HK-2 (cell line): ENCODE data around the gene PRDX3.
"Not testable (repeated sequence)": the region's sequence is repeated elsewhere in the genome, so short reads cannot be mapped to it uniquely, and the experiment has no call there.

ENCODE experiments used
- DNase-seq: peaks from one replicate; pipeline ENCODE4 v3.0.0-alpha.2; 2018; ENCODE audit not compliant: unreplicated experiment

The PRDX3 gene

DNA sequence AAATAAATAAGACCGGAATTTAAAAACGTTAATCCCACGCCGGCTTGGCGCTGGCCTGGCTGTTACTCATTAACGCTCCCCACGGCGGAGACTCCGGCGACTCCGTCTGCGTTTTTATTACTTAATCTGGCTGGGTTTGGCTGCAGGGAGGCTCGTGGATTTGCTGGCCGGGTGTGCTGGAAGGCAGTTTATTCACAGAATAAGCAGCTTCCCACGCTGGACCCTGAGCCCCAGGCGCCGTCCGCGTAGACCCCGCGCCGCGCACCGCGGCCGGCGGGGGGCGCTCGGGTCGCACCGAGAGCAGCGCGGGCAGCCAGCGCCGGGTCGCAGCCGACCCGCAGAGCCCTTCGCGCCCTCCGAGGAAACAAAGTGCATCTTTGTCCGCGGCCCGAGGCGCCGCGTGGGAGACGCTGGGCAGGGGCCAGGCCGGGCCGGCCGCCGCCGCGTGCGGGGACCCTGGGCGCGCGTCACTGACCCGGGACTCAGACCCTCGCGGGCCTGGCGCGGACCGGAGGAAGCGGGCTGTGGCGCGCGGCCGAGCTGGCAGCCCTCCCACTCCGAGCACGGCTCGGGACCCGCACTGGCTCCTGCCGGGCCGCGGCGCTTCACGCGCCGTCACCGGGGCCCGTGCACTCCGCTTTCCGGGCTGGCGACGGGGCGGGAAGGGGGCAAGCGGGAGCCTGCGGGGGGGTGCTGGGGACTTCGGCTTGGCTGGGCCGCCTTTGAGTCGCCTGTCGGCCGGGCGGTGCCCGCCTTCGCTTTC is 28.2 kb upstream of the PRDX3 start:
- peak; percentile 73 for DNase-seq

DNA sequence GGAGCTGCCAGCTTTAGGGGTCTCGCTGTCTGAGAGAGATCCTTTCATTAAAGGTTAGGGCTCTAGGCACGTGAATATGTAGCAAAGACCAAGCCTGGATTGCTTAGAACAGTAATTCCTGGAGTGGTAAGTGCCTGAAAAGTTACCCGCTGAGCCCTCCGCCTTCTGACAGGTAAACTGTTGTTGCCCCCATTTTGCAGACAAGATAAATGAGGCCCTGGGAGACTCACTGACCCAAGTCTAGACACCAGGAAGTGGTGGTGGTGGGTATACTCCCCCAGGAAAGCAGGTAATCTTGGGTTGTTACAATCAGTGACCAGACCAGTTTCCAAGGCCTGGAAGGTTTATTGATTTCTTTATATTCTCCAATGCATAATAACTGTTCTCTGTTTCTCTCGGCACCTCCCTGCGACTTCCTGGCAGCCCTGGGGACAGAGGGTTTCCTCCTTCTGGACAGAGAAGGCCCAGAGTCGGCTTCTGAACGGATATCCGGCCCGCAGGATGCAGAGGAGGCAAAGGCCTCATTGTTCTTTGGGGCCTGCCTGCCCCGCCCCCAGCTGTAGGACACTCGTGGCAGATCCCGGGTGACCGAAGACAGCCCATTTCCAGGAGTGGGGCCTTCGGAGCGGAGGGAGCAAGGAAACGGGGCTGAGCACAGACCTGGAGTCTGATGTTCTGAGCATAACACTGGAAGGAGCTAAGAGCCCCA is 27.4 kb upstream of the PRDX3 start:
- DNase-seq: peak; percentile 61

DNA sequence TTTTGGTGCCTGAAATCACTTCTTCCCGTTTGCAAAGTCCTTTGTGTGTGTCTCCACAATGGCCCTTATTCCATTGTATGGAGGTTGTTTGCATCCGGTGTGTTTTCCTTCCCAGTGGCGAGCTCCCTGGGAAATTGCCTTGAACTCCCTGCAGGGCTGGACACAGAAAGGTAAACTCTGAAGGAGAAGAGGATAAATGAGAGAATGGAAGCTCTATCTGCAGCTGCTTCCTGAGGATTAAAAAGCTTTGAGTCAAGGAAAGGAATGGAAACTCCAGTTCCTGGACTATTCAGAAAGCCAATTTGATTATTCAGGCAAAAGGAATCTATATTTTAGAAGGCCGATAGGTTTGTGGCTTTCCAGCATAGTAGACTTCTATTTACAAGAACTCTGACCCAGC is 24.4 kb upstream of the PRDX3 start:
- DNase-seq: no peak

DNA sequence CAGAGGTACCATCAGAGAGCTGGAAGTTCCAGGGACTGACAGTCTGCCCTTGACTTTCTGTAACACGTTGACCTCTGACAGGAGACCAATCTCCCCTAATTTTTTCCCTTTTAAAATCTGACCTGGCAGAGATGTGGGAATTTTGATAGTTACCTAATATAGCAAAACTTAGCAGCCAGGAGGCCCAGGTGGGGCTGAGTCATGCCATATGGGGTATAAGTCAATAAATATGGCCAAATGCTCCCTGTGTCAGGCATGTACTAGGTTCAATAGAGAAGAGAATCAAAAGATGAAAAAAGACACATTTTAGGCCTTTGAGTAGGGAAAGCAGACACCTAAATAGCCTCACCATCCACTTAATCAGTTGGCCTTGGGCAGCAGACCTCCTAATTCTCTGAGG is 22.6 kb upstream of the PRDX3 start:
- no peak for DNase-seq

DNA sequence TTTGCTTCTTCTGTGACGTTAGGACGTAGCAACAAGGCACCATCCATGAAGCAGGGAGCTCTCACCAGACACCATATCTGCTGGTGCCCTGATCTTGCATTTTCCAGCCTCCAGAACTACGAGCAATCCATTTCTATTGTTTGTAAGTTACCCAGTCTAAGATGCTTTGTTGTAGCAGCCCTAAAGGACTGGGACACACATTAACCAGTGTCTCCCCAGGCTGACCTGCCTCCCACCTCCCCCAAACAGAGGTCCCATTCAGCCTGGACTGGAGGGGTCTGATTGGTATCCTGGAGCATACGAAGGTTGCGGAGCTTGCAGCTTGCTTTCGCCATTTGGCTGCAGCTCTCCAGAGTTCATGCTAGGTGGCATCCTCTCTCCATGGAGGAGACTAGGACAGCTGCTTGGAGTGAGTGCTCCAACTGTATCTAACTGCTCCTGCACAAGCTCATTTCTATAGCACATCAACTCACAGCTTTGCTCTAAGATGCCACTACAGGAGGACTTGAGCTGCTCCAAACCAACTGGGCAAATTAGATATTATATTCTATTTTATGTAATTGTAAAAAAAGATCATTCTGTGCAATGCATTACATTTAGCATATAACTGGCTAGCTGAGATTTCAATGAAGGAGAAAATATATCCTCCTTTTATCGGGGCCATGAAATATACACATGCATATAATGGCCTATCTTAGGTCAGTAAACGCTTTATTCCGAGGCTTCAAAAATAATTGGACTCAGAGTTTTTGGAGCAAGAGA is 20.8 kb upstream of the PRDX3 start:
- DNase-seq: peak; percentile 51

DNA sequence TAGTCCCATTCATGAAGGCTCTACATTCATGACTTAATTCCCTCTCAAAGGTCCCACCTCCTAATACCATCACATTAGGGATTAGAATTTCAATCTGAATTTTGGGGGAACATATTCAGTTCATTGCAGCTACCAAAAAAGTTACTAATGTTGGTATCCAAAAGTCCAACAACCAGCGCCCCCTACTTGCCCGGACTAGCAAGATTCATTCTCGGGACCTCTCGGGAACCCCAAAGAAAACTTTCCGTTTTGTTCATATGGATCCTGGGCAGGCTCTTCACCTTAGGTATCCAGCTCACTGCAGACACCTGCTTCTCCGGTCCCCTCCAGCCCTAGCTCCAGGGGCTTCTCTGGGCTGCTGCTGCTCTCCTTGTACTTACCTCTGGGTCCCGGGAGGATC is 19.8 kb upstream of the PRDX3 start:
- DNase-seq: no peak

DNA sequence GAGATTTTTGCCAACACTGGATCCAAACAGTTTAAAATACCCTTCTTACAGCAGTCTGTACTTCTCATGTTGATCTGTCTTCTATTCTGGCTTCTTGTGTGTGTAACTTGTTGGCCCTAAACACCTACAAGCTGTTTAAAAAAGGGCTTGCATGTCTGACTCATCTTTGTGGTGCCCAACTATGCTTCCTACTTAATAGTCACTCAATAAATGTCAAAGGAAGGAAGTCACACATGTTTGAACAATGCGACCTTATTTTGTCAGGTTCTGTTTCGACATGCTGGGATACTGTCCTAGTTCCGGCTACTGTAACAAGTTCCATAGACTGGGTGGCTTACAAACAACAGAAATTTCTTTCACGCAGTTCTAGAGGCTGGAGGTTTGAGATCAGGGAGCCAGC is 19.3 kb upstream of the PRDX3 start:
- DNase-seq: no peak

DNA sequence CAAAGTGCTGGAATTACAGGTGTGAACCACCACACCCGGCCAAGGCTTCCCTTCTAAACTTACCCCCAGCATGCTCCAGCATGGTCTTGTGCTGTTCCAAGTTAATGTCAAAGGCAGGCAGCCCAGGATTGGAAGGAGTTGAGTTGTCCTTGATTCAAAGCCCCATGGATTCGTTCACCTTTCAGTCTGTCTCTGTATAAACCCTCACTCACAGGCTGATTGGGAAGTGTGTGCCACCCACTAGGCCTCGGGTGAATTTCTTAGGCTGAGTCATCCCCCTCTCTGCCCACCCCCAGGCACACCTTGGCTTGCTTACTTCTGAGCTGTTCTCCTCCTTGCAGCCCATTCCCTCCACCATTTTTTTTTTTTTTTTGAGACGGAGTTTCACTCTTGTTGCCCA is 13.3 kb upstream of the PRDX3 start:
- peak; percentile 13 for DNase-seq

DNA sequence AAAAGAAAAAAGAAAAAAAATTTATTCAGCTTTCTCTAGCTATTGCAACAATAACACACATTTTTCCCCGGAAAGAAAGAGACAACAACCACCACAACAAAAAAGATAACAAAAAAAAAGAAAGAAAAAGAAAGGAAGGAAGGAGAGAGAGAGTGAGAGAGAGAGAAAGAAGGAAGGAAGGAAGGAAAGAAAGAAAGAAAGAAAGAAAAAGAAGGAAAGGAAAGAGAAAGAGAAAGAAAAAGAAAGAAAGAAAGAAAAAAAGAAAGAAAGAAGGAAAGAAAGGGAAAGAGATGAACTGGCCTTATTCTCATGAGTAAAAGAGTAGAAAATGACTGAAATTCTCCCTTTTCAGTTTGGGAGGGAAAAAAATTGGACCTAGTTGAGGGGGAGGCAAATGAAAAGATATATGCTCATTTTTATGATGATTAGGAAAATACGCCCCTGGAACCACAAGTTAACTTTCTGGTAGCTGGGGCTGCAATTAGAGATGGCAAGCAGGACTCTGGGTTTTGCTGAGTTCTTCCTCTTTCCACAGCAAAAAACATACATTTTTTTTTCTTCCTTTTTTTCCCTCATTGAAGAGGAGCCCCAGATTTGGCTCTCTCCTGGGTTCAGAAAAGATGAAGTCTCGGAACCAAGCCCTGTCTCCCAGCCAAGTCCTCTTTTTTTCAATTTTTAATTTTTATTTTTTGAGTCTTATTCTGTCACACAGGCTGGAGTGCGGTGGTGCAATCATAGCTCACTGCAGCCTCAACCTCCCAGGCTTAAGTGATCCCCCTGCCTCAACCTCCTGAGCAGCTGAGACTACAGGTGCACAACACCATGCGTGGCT is 12.6 kb upstream of the PRDX3 start:
- DNase-seq: no peak

DNA sequence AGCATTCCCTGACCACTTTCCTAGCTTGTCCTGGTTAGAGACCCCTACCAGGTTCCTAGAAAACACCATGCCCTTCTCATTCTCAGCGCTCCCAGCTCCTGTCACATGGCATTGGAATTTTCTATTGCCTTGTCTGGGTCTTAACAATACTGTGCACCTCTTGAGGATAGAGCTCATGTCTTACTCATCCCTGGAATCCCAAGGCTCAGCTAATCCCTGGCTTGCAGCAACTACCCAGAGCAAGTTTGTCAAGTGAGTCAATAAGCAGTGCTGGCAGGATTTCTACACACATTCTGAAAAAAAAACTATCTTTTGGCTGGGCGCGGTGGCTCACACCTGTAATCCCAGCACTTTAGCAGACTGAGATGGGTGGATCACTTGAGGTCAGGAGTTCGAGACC is 11.7 kb upstream of the PRDX3 start:
- peak; percentile 68 for DNase-seq

DNA sequence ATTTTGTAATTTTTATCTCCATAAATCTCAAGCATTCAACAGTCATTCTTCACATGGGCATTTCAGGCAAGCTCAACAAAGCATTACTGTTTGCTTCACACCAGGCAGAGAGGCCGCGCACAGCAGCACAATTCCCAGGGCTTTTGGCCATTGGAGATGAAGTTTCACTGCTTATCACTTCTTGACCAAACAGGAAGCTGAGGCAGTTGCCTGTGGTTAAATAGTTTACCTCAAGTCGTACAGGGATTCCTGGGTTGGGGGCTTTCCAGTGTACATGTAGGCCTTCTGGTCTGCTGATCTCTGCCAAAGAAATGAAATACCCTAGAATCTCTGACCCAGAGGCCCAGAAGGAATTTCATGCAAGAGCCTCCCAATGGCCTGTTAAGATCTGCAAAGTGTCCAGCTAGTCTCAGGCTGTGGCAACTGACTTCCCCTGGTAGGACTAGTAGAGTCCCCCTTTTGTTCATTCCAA is 11.2 kb upstream of the PRDX3 start:
- peak; percentile 26 for DNase-seq

DNA sequence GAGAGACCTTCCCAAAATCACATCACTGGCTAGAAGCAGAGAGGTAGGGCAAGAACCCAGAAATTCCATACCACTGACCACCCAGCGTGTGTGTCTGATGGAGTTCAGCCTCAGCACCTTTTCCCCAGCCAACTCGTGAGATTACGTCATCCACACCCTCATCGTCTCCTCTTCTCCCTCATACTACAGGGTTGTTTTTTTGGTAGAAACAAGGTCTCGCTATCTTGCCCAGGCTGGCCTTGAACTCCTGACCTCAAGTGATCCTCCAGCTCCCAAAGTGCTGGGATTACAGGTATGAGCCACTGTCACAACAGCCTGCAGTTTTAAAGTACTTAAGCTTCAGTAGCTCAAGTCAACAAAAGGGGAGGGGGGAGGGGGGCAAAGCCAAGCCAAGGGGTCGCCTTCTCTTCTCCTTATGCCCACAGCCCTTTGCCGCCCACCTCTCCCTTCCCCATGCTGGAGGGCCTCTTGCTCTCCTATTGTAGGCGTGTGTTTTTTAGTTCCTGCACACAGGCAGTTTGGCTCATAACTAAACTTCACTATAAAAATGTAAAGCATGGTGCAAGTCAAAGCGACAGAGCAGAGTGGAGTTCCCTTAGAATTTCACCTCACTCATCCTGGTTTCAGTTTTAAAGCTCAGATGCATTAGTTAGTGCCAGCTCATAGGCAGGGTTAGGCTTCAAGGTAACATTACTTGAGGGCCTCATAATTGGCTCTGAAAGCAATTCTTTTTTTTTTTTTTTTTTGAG is 5.2 kb upstream of the PRDX3 start:
- no peak for DNase-seq

DNA sequence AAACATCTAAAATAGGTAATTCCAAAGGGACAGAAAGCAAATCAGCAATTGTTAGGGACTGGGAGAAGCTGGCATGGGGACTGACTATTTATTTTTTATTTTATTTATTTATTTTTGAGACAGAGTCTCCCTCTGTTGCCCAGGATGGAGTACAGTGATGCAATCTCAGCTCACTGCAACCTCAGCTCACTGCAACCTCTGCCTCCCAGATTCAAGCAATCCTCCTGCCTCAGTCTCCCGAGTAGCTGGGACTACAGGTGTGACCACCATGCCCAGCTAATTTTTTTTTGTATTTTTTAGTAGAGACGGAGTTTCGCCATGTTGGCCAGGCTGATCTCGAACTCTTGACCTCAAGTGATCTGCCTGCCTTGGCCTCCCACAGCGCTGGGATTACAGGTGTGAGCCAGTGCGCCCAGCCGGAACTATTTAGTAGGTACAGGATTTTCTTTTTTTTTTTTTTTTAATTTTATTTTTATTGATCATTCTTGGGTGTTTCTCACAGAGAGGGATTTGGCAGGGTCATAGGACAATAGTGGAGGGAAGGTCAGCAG is 2.3 kb upstream of the PRDX3 start:
- DNase-seq: not testable (repeated sequence)

DNA sequence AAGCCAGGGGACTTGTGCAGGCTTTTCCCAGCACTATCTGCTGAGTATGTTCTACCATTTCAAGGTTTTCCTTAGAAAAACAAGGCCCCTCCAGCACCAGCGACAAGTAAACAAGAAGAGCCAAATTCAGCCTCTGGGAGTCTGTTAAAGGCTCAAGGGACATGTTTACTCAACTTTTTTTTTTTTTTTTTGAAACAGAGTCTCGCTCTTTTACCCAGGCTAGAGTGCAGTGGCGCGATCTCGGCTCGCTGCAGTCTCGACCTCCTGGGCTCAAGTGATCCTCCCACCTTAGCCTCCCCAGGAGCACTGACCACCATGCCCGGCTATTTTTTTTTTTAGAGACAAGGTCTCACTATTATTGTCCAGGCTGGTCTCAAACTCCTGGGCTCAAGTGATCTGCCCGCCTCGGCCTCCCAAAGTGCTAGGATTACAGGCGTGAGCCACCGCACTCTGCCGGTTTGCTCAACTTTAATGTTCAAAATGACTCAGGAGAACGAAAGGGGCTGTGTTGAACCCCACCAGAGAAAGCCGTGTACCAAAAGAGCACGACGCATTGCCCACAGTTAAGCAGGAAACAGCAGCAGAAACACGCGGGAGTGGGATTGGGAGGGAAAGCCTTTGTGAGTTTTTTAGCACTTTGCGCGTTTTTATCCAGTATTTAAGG is 772 bp downstream of the PRDX3 start:
- DNase-seq: no peak

DNA sequence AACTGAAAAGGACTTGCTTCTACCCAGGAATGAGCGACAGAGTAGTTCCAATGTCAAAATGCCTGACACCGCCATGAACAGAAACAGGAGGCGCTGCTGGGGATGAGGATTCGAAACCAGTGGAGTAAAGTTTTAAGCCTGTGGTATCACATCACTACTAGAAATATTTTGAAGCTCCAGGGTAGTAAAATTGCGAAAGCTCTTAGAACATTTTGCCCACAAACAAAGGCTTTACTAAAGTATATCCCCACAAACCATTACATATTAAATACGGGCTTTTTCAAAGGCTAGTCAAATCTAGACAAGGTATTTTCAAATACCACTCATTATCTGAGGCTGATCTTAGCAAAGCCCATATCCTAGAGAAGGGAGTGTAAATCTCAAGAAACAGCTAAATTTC is 2.4 kb downstream of the PRDX3 start:
- no peak for DNase-seq

DNA sequence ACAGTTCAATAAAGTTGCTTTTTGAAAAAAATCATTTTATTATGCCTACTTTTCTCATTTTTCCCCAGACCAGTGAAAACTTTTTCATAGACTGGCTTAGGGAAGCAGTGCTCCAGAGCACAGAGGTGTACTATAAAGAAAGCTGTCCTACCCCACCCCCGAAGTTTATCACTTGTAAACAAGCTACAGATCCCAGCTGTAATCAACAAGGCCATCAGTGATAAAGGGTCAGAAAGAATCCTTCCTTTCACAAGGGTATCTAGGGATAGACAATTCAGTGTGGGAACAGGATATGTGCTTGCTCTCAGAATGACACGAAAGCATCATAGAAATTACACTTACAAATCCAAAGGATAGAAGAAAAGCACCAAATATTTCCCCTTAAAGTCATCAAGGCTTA is 4.5 kb downstream of the PRDX3 start:
- DNase-seq: no peak

DNA sequence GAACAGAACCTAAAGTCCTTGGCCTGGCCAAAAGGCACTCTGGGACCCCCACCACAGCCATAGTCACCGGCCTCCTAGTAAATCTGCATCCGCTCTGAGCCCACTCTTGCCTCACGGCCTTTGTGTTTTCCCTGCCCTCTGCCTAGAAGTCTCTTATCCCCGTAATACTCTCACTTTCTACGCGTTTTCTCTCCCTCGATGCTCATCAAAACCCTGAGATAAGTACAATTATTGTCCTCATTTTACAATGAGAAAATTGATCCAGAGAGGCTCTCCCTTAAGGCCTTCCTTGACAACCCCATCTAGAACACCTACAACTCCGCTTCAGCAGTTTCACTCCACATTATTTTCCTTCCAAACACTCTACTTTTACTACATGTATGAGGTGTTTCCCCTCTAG is 11.6 kb downstream of the PRDX3 start:
- no peak for DNase-seq

DNA sequence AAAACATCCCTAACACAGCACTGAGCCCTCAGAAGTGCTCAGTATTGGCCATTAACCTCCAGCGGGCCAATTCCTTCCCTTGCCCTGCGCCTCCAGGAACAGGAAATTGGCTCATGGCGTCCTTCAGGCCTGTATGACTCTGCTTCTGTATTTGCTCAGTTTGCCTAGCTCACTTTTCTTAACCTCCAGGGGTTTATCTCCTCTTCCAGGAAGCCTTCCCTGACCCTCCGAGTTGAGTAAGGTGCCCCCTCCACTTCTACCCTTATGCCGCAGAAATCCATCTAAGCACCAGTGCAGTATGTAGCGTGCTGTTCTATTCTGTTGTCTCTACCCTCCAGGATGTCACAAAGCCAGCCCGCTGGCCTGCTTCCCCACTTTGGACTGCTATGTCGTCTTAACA is 12.0 kb downstream of the PRDX3 start:
- DNase-seq: no peak

DNA sequence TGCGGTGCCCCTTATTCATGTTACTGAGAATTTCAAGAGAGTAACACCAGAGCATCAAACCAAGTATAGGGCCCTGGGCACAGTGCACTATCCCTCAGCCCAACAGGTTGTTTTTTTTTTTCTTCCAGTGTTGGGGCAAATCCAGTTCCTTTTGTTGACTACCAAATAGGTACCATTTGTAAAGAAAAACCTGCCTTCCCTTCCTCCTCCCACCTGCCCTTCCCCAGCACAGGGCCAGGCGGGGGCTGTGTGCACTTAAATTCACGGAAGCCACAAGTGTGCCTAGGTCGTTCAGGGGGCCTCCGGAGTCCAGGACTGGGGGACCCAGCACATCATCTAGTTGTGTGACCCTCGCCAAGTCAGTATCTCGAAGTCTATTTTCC is 12.5 kb downstream of the PRDX3 start:
- DNase-seq: no peak
